ENCODE data around the gene CCM2.

CCM2 gene

DNA sequence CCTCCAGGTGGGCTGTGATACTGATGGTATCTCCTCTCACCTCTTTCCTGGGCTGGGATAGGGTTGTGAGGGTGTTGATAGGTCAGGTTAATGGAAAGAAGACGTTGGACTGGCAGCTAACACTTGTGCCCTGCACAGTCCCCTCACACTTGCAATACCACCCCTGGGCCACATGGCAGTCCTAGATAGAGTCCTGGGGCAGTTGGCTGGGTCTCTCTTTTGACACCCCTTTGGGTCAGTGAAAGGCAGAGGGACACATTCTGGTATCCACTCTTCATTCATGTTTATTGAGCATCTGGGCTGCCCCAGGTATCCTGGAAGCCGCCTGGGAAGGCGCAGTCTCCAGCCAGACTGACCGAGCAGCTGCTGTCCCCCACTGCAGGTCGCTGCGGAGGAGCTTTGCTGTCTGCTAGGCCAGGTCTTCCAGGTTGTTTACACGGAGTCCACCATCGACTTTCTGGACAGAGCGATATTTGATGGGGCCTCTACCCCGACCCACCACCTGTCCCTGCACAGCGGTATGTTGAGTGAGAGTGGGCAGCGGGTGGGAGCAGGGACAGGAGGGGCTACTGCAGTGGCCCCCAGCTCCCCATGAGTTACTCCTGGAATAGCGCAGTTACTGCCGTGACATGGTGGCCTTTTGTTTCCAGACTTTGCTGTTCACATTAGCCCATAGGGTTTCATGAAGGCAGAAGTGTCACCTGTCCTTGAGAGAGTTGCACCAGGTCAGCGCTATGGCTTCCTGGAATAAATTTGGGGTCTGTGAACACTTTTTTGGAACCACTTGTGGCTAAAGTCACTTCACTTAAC is 69.6 kb downstream of the CCM2 start:
- no peak for DNase-seq

DNA sequence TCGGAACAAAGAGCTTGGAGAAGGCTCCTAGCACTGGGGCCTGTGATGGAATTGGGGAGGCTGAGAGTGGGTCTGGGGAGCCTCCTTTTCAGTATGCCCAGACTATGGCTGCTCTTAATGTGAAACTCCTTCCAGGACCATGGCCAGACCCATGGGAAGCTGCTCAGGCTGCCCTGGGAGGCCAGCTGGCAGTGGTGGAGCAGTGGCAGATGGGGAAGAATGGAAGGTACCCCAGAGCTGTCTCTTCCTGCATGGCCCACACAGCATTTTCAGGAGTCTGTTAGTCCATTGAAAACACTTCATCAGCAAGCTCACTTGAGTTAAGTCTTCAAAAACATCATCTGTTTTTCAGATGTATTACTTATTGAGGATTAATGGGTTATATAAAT is 70.2 kb downstream of the CCM2 start:
- no peak for DNase-seq

DNA sequence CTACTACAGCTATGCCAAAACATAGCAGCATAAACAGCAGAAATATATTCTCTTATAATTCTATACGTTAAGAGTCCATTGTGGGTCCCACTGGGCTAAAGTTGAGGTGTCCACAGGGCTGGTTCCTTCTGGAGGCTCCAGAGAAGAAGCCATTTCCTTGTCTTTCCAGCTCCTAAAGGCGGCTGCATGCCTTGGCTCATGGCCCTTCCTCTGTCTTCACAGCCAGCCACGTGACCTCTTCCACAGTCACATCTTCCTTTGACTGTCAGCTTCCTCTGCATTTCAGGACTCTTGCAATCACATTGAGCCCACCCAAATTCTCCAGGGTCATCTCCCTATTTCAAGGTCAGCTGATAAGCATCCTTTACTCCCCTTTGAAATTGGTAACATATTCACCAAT is 71.5 kb downstream of the CCM2 start:
- DNase-seq = no peak

DNA sequence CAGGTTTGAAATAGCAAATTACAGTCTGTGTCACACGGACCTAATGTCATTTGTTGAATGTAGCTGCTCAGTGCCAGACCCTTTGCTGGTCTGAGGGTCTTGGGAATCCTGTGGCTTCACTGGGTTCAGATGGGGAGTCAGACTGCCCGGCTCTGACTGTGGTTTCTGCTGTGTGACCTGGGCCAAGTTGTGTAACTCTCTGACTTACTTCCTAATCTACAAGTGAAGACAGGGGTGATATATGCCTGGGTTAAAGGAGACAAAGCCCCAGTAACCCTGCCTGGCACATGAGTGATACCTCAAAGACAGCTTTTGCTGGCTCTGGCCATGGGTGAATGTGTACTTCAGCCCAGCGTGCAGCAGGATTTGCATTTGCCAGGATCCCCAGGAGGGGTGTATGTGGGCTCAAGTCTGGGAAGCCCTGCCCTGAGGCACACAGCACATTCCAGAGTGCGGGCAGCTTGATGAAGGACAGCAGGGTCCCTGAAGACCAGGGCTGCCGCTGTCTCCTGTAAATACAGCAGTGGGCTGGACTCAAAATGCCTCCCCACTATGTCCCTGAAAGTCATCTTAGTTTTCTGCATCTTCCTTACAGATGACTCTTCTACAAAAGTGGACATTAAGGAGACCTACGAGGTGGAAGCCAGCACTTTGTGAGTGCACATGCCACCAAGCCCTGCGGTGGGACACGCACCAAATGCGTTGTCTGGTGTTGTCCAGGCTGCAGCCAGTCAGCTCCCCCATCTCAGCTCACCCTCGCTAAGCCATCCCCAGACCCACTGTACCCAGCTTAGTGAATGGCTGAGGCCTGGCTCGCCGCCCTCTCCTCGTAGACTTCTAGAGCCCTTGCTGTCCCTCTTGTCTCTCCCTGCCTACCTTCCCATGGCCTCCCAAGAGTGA is 72.4 kb downstream of the CCM2 start:
- DNase-seq = no peak

DNA sequence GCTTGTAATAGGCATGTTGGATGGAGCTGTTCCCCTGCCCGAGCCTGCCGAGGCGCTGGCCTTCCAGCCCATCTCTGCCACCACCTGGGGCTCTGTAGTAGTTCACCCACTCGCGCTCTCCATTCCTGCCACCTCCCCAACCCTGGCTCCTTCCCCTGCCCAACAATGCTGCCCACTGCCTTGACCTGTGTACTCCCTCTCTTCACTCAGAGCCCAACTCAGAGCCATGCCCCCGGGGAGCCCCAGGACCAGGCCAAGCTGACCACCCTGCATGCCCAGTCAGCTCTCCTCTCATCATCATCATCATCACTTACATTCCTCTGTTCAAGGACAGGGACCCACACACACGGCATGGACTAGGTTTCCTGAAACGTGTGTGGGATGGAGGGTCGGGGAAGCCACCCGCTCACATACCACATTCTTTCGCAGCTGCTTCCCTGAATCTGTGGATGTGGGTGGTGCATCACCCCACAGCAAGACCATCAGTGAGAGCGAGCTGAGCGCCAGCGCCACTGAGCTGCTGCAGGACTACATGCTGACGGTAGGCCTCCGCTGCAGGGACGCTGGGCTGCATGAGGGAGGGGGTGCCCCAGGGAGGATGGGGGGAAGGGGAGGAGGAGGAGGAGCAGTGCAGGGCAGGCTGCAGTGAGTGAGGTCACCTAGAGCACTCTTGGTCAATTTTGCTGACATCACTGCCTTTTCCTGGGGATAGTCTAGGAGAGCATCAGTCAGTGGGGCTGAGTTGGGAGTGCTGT is 73.2 kb downstream of the CCM2 start:
- DNase-seq = no peak

DNA sequence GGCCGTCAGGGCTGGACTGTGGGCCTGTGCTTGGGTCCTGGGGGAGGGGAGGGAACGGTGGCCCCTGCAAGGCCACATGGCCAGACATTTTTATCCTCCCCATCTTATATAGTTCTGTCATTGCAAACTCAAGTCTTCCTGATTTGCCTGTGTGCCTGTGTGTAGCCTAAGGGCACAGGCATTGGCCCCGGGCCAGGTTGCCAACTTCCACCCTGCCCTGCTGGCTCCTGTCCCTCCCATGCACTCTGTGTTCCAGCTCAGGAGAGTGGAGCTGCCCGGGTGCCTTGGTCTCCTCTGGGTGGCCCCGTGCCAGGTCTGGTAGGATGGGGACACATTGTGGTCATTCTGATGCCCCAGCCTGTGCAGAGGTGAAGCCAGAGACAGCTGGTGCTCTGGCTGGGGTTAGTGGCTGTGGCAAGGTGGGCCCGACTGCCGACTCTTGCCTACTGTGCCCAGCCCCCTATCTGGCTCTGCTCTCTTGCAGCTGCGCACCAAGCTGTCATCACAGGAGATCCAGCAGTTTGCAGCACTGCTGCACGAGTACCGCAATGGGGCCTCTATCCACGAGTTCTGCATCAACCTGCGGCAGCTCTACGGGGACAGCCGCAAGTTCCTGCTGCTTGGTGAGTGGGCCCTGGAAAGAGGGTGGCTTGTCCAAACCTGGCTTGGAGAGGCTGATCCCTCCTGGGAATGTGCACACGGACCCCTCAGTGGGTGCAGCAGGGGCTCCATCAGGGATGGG is 74.0 kb downstream of the CCM2 start:
- DNase-seq = no peak

DNA sequence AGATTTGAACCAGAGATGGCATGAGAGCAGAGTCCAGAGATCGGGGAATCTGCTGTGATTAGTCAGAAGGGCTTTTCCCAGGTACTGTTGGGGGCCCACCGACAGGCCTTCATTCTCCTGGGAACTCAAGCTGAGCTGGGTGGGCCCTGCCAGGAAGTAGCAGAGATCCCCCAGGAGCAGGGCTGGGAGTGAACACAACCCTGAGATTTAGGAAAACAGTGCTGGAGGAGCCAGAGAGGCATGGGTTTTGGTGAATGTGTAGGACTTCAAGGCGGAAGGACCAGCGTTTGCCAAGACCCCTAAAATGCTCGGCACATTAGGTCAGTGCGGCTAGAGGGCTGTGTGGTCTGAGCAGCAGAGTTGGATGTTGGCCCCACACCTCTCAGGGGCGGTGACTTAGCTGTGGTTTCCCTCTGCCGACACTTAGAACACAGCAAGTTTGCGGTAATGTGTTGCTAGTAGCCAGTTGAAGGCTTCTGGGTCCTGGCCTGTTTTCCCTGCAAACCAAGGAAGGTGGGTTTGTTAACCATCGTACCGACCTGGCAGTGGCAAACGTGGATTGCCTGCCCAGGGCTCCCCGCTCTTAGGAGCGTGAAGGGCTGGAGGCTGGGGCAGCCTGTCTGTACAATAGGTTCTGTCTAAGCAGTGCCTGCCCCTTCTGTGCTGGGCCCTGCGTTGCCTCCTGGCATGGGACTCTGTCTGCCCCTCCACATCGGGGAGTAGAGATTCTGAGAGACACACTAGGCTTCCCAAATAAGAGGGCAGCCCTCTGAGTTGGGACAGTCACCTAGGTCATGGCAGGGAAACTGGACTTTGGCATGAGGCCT is 74.7 kb downstream of the CCM2 start:
- no peak for DNase-seq

DNA sequence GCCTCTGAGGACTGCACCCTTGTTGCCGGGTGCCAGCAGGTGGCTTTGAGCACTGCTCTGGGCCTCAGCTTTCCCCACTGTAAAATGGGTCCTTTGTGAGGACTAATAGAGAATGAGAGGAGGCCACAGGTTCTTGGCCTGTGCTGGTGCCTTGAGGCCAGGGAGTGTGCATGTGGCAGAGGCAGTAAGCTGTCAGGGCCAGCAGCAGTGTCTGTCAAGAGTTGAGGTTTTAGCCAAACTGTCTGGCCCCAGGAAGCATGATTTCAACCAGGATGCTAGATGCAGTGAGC is 75.3 kb downstream of the CCM2 start:
- DNase-seq = no peak

DNA sequence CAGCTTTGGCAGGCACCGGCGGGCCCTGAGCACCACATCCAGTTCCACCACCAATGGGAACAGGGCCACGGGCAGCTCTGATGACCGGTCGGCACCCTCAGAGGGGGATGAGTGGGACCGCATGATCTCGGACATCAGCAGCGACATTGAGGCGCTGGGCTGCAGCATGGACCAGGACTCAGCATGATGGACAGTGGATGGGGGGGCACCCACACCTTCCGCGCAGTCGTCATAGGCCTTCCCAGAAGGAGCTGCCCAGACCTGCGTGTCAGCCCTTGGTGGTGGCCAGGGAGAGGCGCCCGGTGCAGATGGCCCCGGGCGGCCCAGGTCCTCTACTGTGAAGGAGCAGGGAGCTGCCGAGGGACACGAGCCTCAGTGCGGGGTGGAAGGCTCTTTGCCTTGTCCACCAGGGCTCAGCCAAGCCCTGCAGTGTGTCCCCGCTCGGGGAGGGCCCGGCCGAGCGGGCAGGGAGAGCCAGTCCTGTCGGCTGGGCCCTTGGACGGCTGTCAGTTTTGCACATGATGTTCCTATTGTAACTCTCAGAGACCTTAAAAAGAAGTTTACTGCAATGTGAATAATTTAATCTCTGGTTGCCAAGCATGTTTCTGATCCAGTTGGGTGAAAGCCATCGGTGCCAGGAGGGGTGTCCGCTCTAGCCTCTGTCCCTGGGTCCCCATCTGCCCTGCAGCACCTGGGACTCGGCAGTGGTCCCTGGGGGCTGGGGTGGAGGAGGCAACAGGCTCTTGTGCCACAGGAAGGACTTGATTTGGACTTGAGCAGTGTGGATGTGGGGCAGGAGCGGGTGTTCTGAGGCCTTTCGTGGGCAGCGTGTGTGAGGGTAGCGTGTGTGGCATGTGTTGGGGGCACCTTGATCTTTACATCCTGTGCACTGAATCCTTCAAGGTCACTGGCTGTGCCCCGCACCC is 76.1 kb downstream of the CCM2 start:
- DNase-seq = no peak

DNA sequence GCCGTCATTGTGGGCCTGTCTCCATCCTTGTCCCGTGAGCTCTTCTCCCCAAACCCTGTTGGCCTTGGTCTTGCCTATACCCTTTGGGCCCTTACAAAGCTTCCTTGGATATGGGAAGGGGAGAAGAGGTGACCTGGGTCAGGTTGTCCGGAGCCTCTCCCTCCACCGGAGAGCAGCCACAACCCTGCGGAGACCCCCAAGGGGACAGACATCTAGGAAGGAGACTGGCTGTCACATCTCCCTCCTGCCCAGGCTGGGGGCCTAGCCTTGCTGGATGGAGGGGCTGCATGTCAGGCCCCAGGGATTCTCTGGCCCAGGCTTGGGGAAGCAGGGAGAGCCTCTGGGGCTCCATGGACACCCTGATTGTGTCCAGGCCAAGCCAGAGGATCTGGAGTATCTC is 76.9 kb downstream of the CCM2 start:
- no peak for DNase-seq

DNA sequence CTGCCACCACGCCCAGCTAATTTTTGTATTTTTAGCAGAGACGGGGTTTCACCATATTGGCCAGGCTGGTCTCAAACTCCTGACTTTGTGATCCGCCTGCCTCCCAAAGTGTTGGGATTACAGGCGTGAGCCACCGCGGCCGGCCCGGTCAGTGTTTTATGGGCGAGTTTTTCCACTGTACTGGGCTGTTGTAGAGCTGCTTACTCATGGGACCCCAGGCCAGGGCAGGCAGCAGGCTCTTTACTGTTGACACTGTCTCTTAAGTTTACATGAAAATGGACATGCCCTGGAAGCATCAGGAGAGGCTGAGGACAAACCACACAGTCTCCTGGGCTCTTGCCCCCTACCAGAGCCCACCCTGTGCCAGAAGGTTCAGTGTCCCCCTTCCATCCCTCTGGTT is 77.6 kb downstream of the CCM2 start:
- no peak for DNase-seq

DNA sequence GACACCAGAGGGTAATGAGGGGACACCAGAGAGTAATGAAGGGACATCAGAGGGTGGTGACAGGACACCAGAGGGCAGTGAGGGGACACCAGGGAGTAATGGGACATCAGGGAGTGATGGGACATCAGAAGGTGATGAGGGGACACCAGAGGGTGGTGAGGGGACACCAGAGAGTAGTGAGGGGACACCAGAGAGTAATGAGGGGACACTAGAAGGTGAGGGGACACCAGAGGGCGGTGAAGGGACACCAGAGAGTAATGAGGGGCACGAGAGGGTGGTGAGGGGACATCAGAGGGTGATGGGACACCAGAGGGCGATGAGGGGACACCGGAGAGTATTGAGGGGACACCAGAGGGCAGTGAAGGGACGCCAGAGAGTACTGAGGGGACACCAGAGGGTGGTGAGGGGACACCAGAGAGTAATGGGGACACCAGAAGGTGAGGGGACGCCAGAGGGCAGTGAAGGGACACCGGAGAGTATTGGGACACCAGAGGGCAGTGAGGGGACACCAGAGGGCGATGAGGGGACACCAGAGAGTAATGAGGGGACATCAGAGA is 78.2 kb downstream of the CCM2 start:
- no peak for DNase-seq

DNA sequence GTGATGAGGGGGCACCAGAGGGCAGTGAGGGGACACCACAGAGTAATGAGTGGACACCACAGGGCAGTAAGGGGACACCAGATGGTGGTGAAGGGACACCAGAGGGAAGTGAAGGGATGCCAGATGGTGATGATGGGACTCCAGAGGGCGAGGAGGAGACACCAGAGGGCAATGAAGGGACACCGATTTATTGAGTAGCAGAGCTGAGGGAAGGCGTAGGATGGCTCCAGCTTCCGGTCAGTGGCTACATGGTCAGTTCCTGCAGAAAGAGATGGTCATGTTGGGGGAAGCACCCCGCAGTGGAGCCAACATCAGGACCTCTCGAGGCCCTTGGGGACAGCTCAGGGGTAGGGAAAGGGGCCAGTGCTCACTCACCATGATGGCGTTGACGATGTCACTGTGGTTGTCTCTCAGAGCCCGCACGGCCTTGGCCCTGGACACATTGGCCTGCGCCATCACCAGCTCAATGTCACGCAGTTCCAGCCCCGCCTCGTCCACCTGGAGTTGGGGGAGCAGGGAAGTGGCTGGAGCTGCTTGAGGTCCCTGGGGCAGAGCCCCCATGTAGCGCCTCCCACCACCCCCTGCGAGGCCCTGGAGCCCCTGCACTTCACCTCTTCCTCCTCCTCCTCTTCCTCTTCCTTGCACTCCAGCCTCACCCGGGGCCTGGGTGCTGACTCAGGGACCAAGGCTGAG is 80.4 kb downstream of the CCM2 start:
- no peak for DNase-seq

DNA sequence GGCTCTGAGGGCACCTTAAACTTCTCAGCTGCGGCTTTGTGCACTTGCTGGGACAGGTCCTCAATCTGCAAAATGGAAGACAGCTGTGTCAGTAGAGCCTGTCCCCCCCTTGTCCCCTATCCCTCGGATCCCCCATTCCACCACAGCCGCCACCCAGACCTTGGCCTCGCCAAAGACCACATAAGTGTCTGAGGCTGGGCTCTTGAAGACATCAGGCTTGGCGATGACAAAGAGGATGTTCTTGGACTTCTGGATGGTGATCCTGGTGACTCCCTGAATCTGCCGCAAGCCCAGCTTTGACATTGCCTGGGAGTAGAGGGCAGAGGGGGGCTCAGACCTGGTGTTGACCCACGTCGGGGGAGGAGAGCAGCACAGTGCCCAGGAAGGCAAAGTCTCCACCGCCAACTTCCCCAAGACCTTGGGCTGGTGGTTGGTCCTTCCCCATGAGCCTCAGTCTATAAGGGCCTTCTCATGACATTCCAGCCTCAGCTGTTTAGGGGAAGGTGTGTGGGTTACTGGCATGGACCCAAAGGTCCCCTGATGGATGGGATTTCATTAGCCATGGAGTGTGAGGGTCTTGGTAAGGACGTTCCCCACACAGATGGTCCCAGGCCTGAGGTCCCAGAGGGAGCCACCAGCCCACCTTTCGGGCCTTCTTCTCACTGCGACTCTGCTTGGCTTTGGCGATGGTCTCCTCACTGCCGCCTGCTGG is 81.1 kb downstream of the CCM2 start:
- DNase-seq = no peak

DNA sequence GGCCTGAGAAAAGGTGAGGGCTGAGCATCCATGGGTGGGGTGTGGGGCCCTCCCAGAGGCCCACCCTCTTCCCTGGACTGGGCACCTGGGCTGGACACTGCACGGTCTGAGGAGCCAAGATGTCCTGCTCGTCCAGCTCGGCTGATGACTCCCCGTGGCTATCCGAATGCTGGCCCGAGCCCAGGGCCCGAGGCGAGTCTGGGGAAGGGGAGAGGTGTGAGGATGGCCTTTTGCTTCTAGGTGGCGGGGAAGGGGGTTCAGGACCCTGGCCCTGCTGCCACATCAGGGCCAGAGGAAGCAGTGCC is 81.6 kb downstream of the CCM2 start:
- no peak for DNase-seq

DNA sequence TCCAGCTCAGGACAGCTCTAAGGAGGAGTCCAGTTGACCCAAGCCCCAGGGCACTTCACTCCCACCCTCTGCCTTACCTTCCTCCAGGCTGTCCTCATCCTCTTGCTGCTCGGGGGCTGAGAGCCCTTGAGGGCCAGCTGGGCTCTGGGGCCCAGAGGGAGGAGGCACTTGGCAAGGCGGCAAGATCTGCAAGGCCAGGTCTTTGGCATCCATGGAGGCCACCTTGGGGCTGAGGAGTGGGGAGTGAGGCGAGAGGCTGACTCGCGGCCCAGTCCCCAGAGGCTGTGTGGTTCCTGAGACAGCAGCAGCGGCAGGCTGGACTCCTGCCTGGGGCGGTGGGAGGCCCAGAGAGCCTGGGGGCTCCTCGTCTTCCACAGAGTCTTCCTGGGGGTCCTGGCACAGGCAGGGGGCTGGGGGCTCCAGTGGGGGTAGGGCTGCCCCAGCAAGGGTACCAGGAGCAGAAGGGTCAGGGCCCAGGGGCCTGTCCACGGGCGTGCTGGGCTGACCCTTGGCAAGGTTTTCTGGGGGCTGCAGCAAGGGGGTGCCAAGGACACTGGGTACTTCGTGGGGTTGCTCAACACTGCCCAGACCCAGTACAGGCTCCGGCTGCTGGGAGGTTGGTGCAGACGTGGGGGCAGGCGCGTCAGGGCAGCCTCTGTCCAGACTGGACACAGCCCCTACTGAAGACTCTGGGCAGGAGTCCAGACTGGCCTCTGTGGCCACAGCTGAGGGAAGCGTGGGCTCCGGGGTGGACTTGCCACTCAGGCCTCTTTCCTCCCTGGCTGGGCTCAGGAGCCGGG is 82.2 kb downstream of the CCM2 start:
- DNase-seq = no peak

DNA sequence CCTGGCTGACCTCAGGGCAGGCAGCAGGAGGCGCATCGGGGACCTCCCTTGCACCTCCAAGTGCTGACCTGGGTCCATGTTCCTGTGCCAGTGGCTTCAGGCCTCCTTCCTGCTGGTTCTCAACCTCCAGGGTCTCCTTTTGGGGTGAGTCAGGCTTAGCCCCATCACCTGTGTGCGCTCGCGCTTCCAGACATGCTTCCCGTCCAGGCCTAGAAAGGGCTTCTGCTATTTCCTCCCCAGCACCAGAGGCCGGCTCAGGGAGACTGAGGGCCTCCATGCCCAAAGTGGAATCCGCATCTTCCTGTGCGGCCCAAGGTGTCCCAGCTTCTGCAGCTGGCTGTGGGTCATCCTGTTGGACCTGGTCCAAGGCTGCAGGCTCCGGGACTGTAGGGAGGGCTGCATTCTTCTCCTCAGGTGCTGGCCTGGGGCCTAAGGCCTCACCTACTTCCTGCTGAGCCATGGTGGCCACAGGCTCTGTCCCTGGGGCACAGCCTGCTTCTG is 82.9 kb downstream of the CCM2 start:
- DNase-seq = no peak

DNA sequence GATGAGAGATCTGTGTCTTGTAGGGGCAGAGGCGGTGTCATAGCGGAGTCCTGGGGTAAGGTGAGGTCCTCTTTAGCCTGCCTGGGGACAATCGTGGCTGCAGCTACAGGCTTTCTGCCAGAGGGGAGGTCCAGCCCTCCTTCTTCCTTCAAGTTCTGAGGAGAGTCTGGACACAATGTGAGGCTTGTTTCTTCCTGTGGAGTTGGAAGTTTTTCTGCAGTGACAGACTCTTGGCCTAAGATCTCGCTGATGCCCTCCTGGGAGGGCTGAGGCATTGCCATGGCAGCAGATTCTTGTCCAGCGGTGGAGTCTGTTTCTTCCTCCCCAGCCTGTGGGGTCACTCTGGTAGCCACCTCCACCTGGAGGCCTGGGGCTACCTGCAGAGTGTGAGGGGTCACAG is 84.3 kb downstream of the CCM2 start:
- no peak for DNase-seq
